Fibroblast of lung (primary cell): Measurements from ENCODE around the gene CD46. TPM values are rescaled to one million over a fixed set of nuclear protein-coding genes. Genes with fewer than 3 reads are reported as not detected.

Source experiments
- DNase-seq, 2 donors: peaks; one replicate each; pipeline versions ENCODE4 v3.0.0 to v3.0.0-alpha.2; 2010; ENCODE audit warnings: low read depth in 2 of 2
- H2AFZ ChIP-seq: 2 replicates; pipeline ENCODE4 v1.5.1; 2012; ENCODE audit warnings: low read length, control low read depth, inconsistent platforms
- H3K27ac ChIP-seq: 2 replicates; pipeline ENCODE4 v1.5.1; 2011; ENCODE audit warnings: low read length, control low read depth; ENCODE audit not compliant: insufficient read depth
- H3K27me3 ChIP-seq: 2 replicates; pipeline ENCODE4 v1.5.1; 2011; ENCODE audit warnings: mild to moderate bottlenecking, low read length; ENCODE audit not compliant: control insufficient read depth, insufficient read depth
- H3K36me3 ChIP-seq: 2 replicates; pipeline ENCODE4 v1.5.1; 2011; ENCODE audit warnings: low read length; ENCODE audit not compliant: control insufficient read depth, insufficient read depth
- H3K4me1 ChIP-seq: 2 replicates; pipeline ENCODE4 v1.5.1; 2011; ENCODE audit warnings: low read length; ENCODE audit not compliant: control insufficient read depth, insufficient read depth; ENCODE audit errors: extremely low read depth
- H3K4me2 ChIP-seq: 2 replicates; pipeline ENCODE4 v1.5.1; 2011; ENCODE audit warnings: low read length, control low read depth; ENCODE audit not compliant: insufficient read depth; ENCODE audit errors: extremely low read depth
- H3K4me3 ChIP-seq, 4 experiments: fragments of 200-600 bp in 1 of 4; sonication (generic) in 1 of 4; replicated peaks in 1 of 4; 2 replicates each; pipeline ENCODE4 v1.5.1; 2011 to 2016; ENCODE audit warnings: low read length in 4 of 4, low read depth in 3 of 4, mild to moderate bottlenecking in 3 of 4, control low read depth in 2 of 4, inconsistent platforms in 1 of 4, mixed read lengths in 1 of 4; ENCODE audit not compliant: insufficient read depth in 1 of 4; ENCODE audit errors: control extremely low read depth in 1 of 4
- H3K79me2 ChIP-seq: 2 replicates; pipeline ENCODE4 v1.5.1; 2012; ENCODE audit warnings: mild to moderate bottlenecking, low read length, inconsistent platforms; ENCODE audit not compliant: control insufficient read depth, insufficient read depth
- H3K9ac ChIP-seq: 2 replicates; pipeline ENCODE4 v1.5.1; 2011; ENCODE audit warnings: mild to moderate bottlenecking, low read length, control low read depth; ENCODE audit not compliant: insufficient read depth
- H3K9me3 ChIP-seq: 2 replicates; pipeline ENCODE4 v1.5.1; 2012; ENCODE audit warnings: low read depth, low read length; ENCODE audit not compliant: control insufficient read depth, insufficient read depth
- H4K20me1 ChIP-seq: 2 replicates; pipeline ENCODE4 v1.5.1; 2011; ENCODE audit warnings: low read length; ENCODE audit not compliant: control insufficient read depth, insufficient read depth; ENCODE audit errors: extremely low read depth
- CTCF ChIP-seq, 2 donors: IDR thresholded peaks in 1 of 2; conservative IDR thresholded peaks in 1 of 2; 1 replicate in 1 of 2; 2 replicates in 1 of 2; pipeline ENCODE4 v1.5.1; 2011 to 2012; ENCODE audit warnings: low read length in 2 of 2, control low read depth in 1 of 2, inconsistent platforms in 1 of 2, low read depth in 1 of 2, mild to moderate bottlenecking in 1 of 2
- EZH2 ChIP-seq: IDR thresholded peaks from 2 replicates; pipeline ENCODE4 v1.5.1; 2012; ENCODE audit warnings: low read length, control low read depth, mild to moderate bottlenecking; ENCODE audit errors: missing control alignments
- polyA plus RNA-seq, 2 donors: library from polyadenylated mRNA; depleted of rRNA in 1 of 2; stranded (reverse) in 1 of 2; unstranded in 1 of 2; fragments of >200 nt; gene quantifications; 2 replicates each; pipeline ENCODE4 v1.2.1, GENCODE V29; 2011 to 2012; ENCODE audit warnings: missing spikeins in 1 of 2
- total RNA-seq: library from RNA; depleted of rRNA; stranded (reverse); fragments of >200 nt; gene quantifications from 2 replicates; pipeline ENCODE4 v1.2.1, GENCODE V29; 2014

CD46 gene
- total and polyA plus RNA-seq, 2 donors (not counting 1 experiment from before 2014, with no cell fraction given): 198 to 294 TPM

GRCh38 chr1:207841901-207842300 lies 90.0 kb downstream of the CD46 start:
- H3K27me3 ChIP-seq: no peaks in the 10 kb centered on the region
- H3K36me3 ChIP-seq: no peaks in the 10 kb centered on the region
- no peak for DNase-seq
- H3K79me2 ChIP-seq: peaks cover 8% of the 10 kb centered on the region
- H3K9ac ChIP-seq: no peak overlapping the region
- H3K27ac ChIP-seq: no peak overlapping the region
- TF ChIP-seq CTCF (conservative IDR thresholded peaks at IDR 0.05 in 1 of 2, IDR thresholded peaks at IDR 0.05 in 1 of 2; ENCODE audit: low read depth in 1 of 2, low read length in 2 of 2) (no peak), EZH2 (no peak)
- H3K4me3 ChIP-seq: no peak overlapping the region
- H4K20me1 ChIP-seq: no peaks in the 10 kb centered on the region
- H3K4me1 ChIP-seq: no peaks in the 10 kb centered on the region
- H3K9me3 ChIP-seq: no peaks in the 10 kb centered on the region
- no peak overlapping the region for H3K4me2 ChIP-seq
- no peak overlapping the region for H2AFZ ChIP-seq

- Histone ChIP-seq H3K9me3 (no peaks in the 10 kb centered on the region), H3K4me2 (no peak overlapping the region), H3K36me3 (no peaks in the 10 kb centered on the region), H3K9ac (no peak overlapping the region), H3K79me2 (peaks cover 6% of the 10 kb centered on the region), H3K4me1 (no peaks in the 10 kb centered on the region), H3K27me3 (no peaks in the 10 kb centered on the region), H4K20me1 (no peaks in the 10 kb centered on the region), H3K27ac (no peak overlapping the region), H2AFZ (no peak overlapping the region), H3K4me3 (no peak overlapping the region)
- no peak for DNase-seq
- TF ChIP-seq EZH2 (no peak), CTCF (conservative IDR thresholded peaks at IDR 0.05 in 1 of 2, IDR thresholded peaks at IDR 0.05 in 1 of 2; ENCODE audit: low read depth in 1 of 2, low read length in 2 of 2) (no peak)
Measured at GRCh38 chr1:207842506-207842905, 90.7 kb downstream of the CD46 start.

- Histone ChIP-seq H3K9ac (no peak overlapping the region), H3K36me3 (no peaks in the 10 kb centered on the region), H3K27me3 (no peaks in the 10 kb centered on the region), H2AFZ (no peak overlapping the region), H3K27ac (no peak overlapping the region), H3K9me3 (no peaks in the 10 kb centered on the region), H3K4me2 (no peak overlapping the region), H3K4me3 (no peak overlapping the region), H3K79me2 (peaks cover 6% of the 10 kb centered on the region), H4K20me1 (no peaks in the 10 kb centered on the region), H3K4me1 (no peaks in the 10 kb centered on the region)
- DNase-seq: peak in 1 of 2 donors; percentile 57
- TF ChIP-seq CTCF (conservative IDR thresholded peaks at IDR 0.05 in 1 of 2, IDR thresholded peaks at IDR 0.05 in 1 of 2; ENCODE audit: low read depth in 1 of 2, low read length in 2 of 2) (no peak), EZH2 (no peak)
Measured at GRCh38 chr1:207844371-207844770, 92.5 kb downstream of the CD46 start.

Other genes starting within 250 kb of the CD46 start
- gene CR1L, start 106.9 kb upstream of the CD46 start, total RNA-seq: under 0.01 TPM in 1 of 2 replicates, not detected in the other
- not detected in 2 replicates for gene CR1L, start 106.9 kb upstream of the CD46 start, polyA plus RNA-seq
- under 0.01 and 0.26 TPM in 2 replicates for gene CD34, start 159.1 kb downstream of the CD46 start, total RNA-seq
- gene CD34, start 159.1 kb downstream of the CD46 start, polyA plus RNA-seq: 0.51 and 0.72 TPM in 2 replicates